Measurements from ENCODE around the gene AKT1. TPM values are rescaled to one million over a fixed set of nuclear protein-coding genes. Genes with fewer than 3 reads are reported as not detected.

Gene AKT1
- total and polyA plus RNA-seq, 7 experiments from 2014 or later = 6.8 to 131 (median 71.0) TPM

DNA sequence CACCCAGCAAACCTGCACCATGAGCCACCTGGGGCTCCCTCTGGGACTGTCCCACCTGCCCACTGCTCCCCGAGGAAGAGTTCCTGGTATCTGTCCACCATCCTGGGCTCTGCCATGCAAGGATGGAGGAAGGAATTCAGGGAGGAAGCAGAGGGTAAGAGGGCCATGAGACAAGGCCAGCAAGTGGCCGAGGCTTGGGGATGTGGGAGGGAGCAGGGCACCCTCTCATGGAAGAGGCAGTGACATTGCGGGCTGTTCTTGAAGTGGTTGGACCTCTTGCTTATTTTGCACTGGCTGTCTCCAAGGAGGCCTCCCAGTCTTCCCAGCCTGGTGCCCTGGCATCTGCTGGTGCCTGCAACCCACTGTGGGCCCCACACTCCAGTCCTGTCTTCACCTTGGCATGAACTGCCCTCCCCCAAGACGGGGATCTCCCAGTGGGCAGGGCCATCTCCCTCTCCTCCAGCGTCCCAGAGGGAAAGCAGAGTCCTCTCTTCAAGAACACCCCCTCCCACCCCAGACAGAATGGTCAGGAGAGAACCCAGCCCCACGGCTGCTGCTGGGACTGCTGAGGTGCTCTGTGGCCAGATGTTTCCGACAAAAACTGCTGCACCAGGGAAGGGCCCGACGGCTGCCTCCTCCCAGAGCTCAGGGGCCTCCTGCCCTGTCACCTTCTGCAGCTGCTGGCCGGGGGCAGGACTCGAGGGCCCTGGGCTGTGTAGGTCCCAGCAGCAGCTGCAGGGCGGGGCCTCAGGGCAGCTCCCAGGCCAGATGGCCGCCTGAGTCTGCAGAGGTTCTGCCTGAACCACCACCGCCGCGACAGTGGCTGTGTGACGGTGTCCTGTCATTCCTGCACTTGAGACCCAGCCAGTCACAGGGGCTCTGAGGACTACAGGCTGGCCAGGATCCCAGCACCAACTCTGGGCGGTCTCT lies 1.8 kb upstream of the AKT1 start:
- Mint-ChIP-seq H3K27me3 (peaks cover 0 to 2% (median 0%) of the 10 kb centered on the region in 5 donors), H3K36me3 (no peaks in the 10 kb centered on the region), H3K4me3 (peak overlapping the region in 8 of 10 donors; percentile 39 to 87 (median 74)), H3K27ac (peak overlapping the region in 7 of 9 donors; percentile 45 to 92 (median 77)), H3K9me3 (no peaks in the 10 kb centered on the region), H3K4me1 (peaks cover 23 to 54% (median 46%) of the 10 kb centered on the region in 7 donors)
- Histone ChIP-seq H3K36me3 (ENCODE audit: control insufficient read depth in 2 of 3, insufficient read depth in 3 of 3, low read length in 3 of 3) (peaks cover 0 to 1% (median 0%) of the 10 kb centered on the region in 3 experiments), H3K27ac (ENCODE audit: low read depth, low read length) (no peak overlapping the region), H3K4me3 (ENCODE audit: low read length) (no peak overlapping the region), H3K27me3 (ENCODE audit: control insufficient read depth in 2 of 2, insufficient read depth in 2 of 2, low read length in 2 of 2) (no peaks in the 10 kb centered on the region), H3K4me1 (ENCODE audit: control insufficient read depth in 2 of 2, insufficient read depth in 2 of 2, low read length in 2 of 2) (peaks cover 33 to 48% of the 10 kb centered on the region in 2 donors), H3K9me3 (ENCODE audit: control insufficient read depth in 2 of 3, low read length in 3 of 3) (no peaks in the 10 kb centered on the region)
- intact Hi-C loops (cut with micrococcal nuclease) = loop anchor here in 1 of 2 donors (10.0 kb wide), 1 partner anchor 507 kb away; the partner anchor contains the start of gene BRF1
- ATAC-seq (no peak), DNase-seq (no peak)
- ChIA-PET CTCF (interaction anchor here (1.6 kb wide), 1 partner anchor 28 kb away, joined by 4 read pairs; no protein-coding TSS in a partner anchor), POLR2A (interaction anchor here (0.7 to 1.1 kb wide), 3 partner anchors 24 to 45 kb away, joined by 3 to 4 read pairs (median 3); partner anchors contain the start of gene SIVA1)

GRCh38 chr14:104796687-104797081 lies 1.1 kb upstream of the AKT1 start:
- CTCF ChIA-PET = interaction anchor here (1.6 kb wide), 1 partner anchor 29 kb away, joined by 4 read pairs; no protein-coding TSS in a partner anchor
- ATAC-seq (no peak), DNase-seq (no peak)
- Mint-ChIP-seq H3K4me1 (peaks cover 23 to 51% (median 46%) of the 10 kb centered on the region in 7 donors), H3K27ac (peak overlapping the region in 8 of 9 donors; percentile 58 to 92 (median 84)), H3K36me3 (peaks cover 0 to under 1% (median 0%) of the 10 kb centered on the region in 5 donors), H3K9me3 (no peaks in the 10 kb centered on the region), H3K4me3 (peak overlapping the region; percentile 69 to 87 (median 74)), H3K27me3 (peaks cover 0 to 2% (median 0%) of the 10 kb centered on the region in 5 donors)
- H3K4me1 ChIP-seq (ENCODE audit: control insufficient read depth in 2 of 2, insufficient read depth in 2 of 2, low read length in 2 of 2) = peaks cover 26 to 41% of the 10 kb centered on the region in 2 donors
- H3K4me3 ChIP-seq (ENCODE audit: low read length) = no peak overlapping the region
- intact Hi-C loops (cut with micrococcal nuclease) = loop anchor here in 1 of 2 donors (10.0 kb wide), 1 partner anchor 508 kb away; the partner anchor contains the start of gene BRF1
- POLR2A ChIA-PET = interaction anchor here (1.1 kb wide), 1 partner anchor 25 kb away, joined by 3 read pairs; no protein-coding TSS in a partner anchor
- H3K27ac ChIP-seq (ENCODE audit: low read depth, low read length) = peak overlapping the region; percentile 75
- peaks cover 0 to 8% (median 0%) of the 10 kb centered on the region in 3 experiments for H3K36me3 ChIP-seq (ENCODE audit: control insufficient read depth in 2 of 3, insufficient read depth in 3 of 3, low read length in 3 of 3)
- H3K27me3 ChIP-seq (ENCODE audit: control insufficient read depth in 2 of 2, insufficient read depth in 2 of 2, low read length in 2 of 2) = no peaks in the 10 kb centered on the region
- no peaks in the 10 kb centered on the region for H3K9me3 ChIP-seq (ENCODE audit: control insufficient read depth in 2 of 3, low read length in 3 of 3)

DNA sequence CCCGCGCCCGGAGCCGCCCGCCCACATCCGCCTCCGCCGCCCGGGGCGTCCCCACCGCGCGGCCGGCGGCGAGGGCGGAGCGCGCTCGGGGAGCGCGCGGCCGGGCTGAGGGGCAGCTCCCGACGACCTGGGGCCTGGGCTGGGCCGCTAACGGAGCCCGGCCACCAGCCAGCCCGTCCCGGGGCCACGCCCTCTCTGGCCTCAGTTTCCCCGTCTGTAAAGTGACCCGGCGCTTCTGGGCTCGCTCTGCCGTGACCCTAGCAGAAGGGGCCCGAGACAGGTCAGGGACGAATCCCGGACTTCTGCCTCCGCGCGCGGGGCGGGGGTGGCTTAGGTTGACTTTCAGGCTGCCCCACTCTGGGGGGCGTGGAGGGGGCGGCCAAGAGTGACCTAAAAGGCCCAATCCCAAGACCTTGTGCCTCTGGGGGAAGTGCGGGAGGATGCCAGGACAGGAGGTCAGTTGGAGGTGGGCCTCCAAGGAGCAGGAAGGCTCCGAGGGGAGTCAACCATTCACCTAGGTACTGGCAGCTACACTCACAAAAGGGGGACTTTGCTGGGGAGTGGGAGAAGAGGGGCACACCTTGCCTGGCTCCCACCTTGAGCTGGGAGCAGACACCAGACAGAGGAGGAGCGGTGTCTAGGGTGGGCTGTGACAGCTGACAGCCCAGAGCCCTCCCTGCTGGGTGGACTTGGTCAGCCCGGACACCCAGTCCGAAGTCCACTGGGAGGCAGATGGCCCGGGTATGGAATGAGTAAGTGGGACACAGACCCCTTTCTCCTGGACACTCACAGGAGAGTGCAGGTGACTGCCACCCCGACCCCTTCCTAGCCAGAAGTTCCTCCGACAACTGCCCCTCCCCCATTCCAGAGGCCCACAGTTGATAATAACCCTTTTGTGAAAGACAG lies 486 bp upstream of the AKT1 start:
- Mint-ChIP-seq H3K36me3 (peaks cover 0 to 4% (median 0%) of the 10 kb centered on the region in 5 donors), H3K27ac (peak overlapping the region; percentile 53 to 92 (median 80)), H3K27me3 (peaks cover 0 to 2% (median 0%) of the 10 kb centered on the region in 5 donors), H3K9me3 (no peaks in the 10 kb centered on the region), H3K4me3 (peak overlapping the region; percentile 69 to 87 (median 74)), H3K4me1 (peaks cover 23 to 55% (median 49%) of the 10 kb centered on the region in 7 donors)
- intact Hi-C loops (cut with micrococcal nuclease) = loop anchor here (1.0 to 10.0 kb wide), 2 partner anchors 69 to 509 kb away; partner anchors contain the start of genes BRF1 (in 1 of the 2) and CEP170B (in 1 of the 2)
- Histone ChIP-seq H3K27ac (ENCODE audit: low read depth, low read length) (peak overlapping the region; percentile 75), H3K4me1 (ENCODE audit: control insufficient read depth in 2 of 2, insufficient read depth in 2 of 2, low read length in 2 of 2) (peaks cover 21 to 37% of the 10 kb centered on the region in 2 donors), H3K4me3 (ENCODE audit: low read length) (peak overlapping the region; percentile 56), H3K9me3 (ENCODE audit: control insufficient read depth in 2 of 3, low read length in 3 of 3) (no peaks in the 10 kb centered on the region), H3K27me3 (ENCODE audit: control insufficient read depth in 2 of 2, insufficient read depth in 2 of 2, low read length in 2 of 2) (no peaks in the 10 kb centered on the region), H3K36me3 (ENCODE audit: control insufficient read depth in 2 of 3, insufficient read depth in 3 of 3, low read length in 3 of 3) (peaks cover 0 to 14% (median 0%) of the 10 kb centered on the region in 3 experiments)
- POLR2A ChIA-PET = interaction anchor here (2.4 kb wide), 1 partner anchor 43 kb away, joined by 11 read pairs; the partner anchor contains the start of gene SIVA1
- CTCF ChIA-PET = interaction anchor here (1.6 kb wide), 1 partner anchor 30 kb away, joined by 4 read pairs; no protein-coding TSS in a partner anchor
- peak; percentile 69 for ATAC-seq
- peak in 8 of 9 donors; percentile 38 to 72 (median 45) for DNase-seq

- DNase-seq (no peak), ATAC-seq (no peak)
- peak overlapping the region; percentile 86 to 92 (median 90) for H3K4me3 Mint-ChIP-seq
- H3K27me3 Mint-ChIP-seq = peaks cover 0 to 2% (median 0%) of the 10 kb centered on the region in 5 donors
- peak overlapping the region; percentile 73 to 90 (median 78) for H3K27ac Mint-ChIP-seq
- Histone ChIP-seq H3K36me3 (ENCODE audit: control insufficient read depth in 2 of 3, insufficient read depth in 3 of 3, low read length in 3 of 3) (peaks cover 0 to 27% (median 4%) of the 10 kb centered on the region in 3 experiments), H3K27ac (ENCODE audit: low read depth, low read length) (peak overlapping the region; percentile 68), H3K4me3 (ENCODE audit: low read length) (peak overlapping the region; percentile 62), H3K27me3 (ENCODE audit: control insufficient read depth in 2 of 2, insufficient read depth in 2 of 2, low read length in 2 of 2) (no peaks in the 10 kb centered on the region), H3K4me1 (ENCODE audit: control insufficient read depth in 2 of 2, insufficient read depth in 2 of 2, low read length in 2 of 2) (peaks cover 19 to 32% of the 10 kb centered on the region in 2 donors), H3K9me3 (ENCODE audit: control insufficient read depth in 2 of 3, low read length in 3 of 3) (no peaks in the 10 kb centered on the region)
- CTCF ChIA-PET = interaction anchor here (1.8 kb wide), 1 partner anchor 26 kb away, joined by 4 read pairs; no protein-coding TSS in a partner anchor
- POLR2A ChIA-PET = interaction anchor here (0.8 to 2.4 kb wide), 5 partner anchors 24 to 695 kb away, joined by 3 to 11 read pairs (median 4); partner anchors contain the start of gene SIVA1
- no peaks in the 10 kb centered on the region for H3K9me3 Mint-ChIP-seq
- intact Hi-C loops (cut with micrococcal nuclease) = loop anchor here in 1 of 2 donors (1.0 to 10.0 kb wide), 2 partner anchors 42 to 510 kb away; partner anchors contain the start of gene BRF1
- peaks cover 0 to 4% (median 0%) of the 10 kb centered on the region in 5 donors for H3K36me3 Mint-ChIP-seq
- peaks cover 19 to 57% (median 49%) of the 10 kb centered on the region in 7 donors for H3K4me1 Mint-ChIP-seq
These were observed 936 bp downstream of the AKT1 start for GRCh38 chr14:104794631-104794992.

- Histone ChIP-seq H3K4me3 (ENCODE audit: low read length) (peak overlapping the region; percentile 62), H3K9me3 (ENCODE audit: control insufficient read depth in 2 of 3, low read length in 3 of 3) (no peaks in the 10 kb centered on the region), H3K4me1 (ENCODE audit: control insufficient read depth in 2 of 2, insufficient read depth in 2 of 2, low read length in 2 of 2) (peaks cover 18 to 30% of the 10 kb centered on the region in 2 donors), H3K27ac (ENCODE audit: low read depth, low read length) (peak overlapping the region; percentile 68), H3K27me3 (ENCODE audit: control insufficient read depth in 2 of 2, insufficient read depth in 2 of 2, low read length in 2 of 2) (no peaks in the 10 kb centered on the region), H3K36me3 (ENCODE audit: control insufficient read depth in 2 of 3, insufficient read depth in 3 of 3, low read length in 3 of 3) (peaks cover 0 to 31% (median 4%) of the 10 kb centered on the region in 3 experiments)
- H3K27me3 Mint-ChIP-seq = peaks cover 0 to under 1% (median 0%) of the 10 kb centered on the region in 5 donors
- H3K27ac Mint-ChIP-seq = peak overlapping the region; percentile 73 to 90 (median 78)
- peak overlapping the region; percentile 86 to 92 (median 90) for H3K4me3 Mint-ChIP-seq
- DNase-seq (peak in 2 of 9 donors; percentile 37 to 44), ATAC-seq (peak; percentile 14)
- H3K9me3 Mint-ChIP-seq = no peaks in the 10 kb centered on the region
- H3K4me1 Mint-ChIP-seq = peaks cover 14 to 56% (median 44%) of the 10 kb centered on the region in 7 donors
- POLR2A ChIA-PET = interaction anchor here (0.8 to 2.4 kb wide), 5 partner anchors 24 to 695 kb away, joined by 3 to 11 read pairs (median 4); partner anchors contain the start of gene SIVA1
- peaks cover 0 to 4% (median 0%) of the 10 kb centered on the region in 5 donors for H3K36me3 Mint-ChIP-seq
- CTCF ChIA-PET = interaction anchor here (0.6 to 1.8 kb wide), 2 partner anchors 25 to 269 kb away, joined by 4 to 5 read pairs; no protein-coding TSS in a partner anchor
- intact Hi-C loops (cut with micrococcal nuclease) = loop anchor here in 1 of 2 donors (1.0 to 10.0 kb wide), 2 partner anchors 42 to 511 kb away; partner anchors contain the start of gene BRF1
These were observed 1.4 kb downstream of the AKT1 start for GRCh38 chr14:104794099-104794498.

Data from naive thymus-derived CD4-positive, alpha-beta T cell (primary cell).